SK-N-SH treated with all-trans-retinoic acid at 6 μM for 48 hours (cell line): ENCODE measurements around the gene TARS2.

Source experiments
- OSR1 ChIP-seq: fragments of 250-450 bp; sonication (Bioruptor Pico); IDR thresholded peaks from 2 replicates; pipeline ENCODE4 v1.8.0; 2022; ENCODE audit warnings: moderate library complexity, mild to moderate bottlenecking, inconsistent platforms
- TOX ChIP-seq: fragments of 250-450 bp; sonication (Bioruptor Pico); IDR thresholded peaks from 2 replicates; pipeline ENCODE4 v1.8.0; 2021; ENCODE audit warnings: mild to moderate bottlenecking, moderate library complexity, borderline replicate concordance
- TF ChIP-seq, protein P1 (sequence below): fragments of 250-450 bp; sonication (Bioruptor Pico); IDR thresholded peaks from 2 replicates; pipeline ENCODE4 v1.8.0; 2020; ENCODE audit warnings: mild to moderate bottlenecking, moderate library complexity, borderline replicate concordance

DNA sequence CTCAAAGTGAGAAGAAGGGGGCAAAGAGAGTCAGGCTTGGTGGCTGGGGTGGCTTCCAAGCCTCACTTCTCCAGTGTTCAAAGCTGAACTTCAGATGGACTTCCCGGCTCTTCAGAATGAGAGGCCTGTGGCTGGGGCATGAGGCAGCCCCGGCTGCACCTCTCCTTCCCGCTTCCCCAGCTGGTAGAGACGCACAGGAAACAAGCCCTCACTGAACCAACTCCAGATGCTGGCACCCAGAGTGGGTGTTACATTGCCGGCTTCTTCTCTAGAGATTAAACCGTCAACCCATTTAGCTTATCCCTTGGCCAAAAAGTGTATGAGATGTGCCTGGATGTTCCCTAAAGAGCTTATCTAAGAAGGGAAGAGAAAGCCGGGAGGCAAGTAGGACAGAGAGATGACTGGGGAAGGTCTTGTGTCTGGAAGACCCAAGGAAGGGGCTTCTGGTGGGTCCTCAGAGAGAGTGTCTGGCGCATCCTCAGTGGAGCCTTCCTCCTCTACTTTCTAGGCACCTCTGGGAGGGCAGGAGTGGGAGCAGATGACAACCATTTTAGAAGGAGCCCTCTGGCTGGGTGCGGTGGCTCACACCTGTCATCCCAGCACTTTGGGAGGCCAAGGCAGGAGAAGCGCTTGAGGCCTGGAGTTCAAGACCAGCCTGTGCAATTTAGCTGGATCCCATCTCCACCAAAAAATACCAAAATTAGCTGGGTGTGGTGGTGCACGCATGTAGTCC lies 64.0 kb downstream of the TARS2 start:
- TF ChIP-seq, protein P1, sequence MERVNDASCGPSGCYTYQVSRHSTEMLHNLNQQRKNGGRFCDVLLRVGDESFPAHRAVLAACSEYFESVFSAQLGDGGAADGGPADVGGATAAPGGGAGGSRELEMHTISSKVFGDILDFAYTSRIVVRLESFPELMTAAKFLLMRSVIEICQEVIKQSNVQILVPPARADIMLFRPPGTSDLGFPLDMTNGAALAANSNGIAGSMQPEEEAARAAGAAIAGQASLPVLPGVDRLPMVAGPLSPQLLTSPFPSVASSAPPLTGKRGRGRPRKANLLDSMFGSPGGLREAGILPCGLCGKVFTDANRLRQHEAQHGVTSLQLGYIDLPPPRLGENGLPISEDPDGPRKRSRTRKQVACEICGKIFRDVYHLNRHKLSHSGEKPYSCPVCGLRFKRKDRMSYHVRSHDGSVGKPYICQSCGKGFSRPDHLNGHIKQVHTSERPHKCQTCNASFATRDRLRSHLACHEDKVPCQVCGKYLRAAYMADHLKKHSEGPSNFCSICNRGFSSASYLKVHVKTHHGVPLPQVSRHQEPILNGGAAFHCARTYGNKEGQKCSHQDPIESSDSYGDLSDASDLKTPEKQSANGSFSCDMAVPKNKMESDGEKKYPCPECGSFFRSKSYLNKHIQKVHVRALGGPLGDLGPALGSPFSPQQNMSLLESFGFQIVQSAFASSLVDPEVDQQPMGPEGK (CRISPR knock-in tag) = no peak
- TF ChIP-seq TOX (CRISPR knock-in tag) (no peak), OSR1 (CRISPR knock-in tag) (no peak)
